NCI-H524 treated with DMSO at 0.1 percent for 48 hours (cell line): ENCODE data around the gene VAV2.
A peak's percentile ranks its signal among the peaks of the same experiment; 100 is the strongest.

ENCODE experiments used
- DNase-seq: peaks from one replicate; lab custom pipeline; 2025; lab: John Stamatoyannopoulos, UW

The VAV2 gene

DNA sequence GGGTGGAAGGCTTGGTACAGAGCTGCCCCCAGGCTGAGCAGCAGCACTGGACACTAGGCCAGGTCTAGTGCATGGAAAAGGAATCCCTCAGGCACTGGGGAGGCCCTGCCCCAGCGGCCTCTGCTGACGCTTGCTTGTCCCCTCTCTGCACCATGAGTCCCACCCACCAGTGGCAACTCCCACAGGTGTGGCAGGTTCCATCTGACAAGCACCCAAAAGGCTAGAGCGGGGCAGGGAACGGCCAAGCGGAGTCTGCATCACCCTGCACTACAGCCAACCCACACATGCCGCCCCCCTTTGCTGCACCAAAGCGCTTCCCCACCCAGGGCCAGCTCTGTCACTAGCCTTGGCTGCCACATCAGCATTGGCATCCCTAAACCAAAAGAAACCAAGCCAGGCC lies 138.8 kb downstream of the VAV2 start:
- no peak for DNase-seq

DNA sequence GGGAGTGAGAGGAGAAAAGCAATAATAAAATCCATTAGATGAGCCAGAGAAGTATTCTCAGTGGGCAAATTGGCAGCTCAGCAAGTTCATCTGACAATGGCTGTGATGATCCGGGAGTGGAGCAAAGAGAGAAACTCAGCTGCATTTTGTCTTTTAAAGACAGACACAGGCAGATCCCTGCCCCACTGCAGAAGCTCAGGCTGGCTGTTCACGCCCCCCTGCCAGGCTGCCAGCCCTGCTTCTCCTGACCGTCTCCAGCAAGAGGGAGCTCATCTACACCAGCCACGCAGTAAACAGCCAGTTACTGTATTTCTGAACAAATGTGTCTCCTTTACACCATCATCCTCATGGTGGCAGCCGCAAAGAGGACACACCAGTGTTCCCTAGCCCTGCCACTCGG lies 139.7 kb downstream of the VAV2 start:
- DNase-seq, result no peak

DNA sequence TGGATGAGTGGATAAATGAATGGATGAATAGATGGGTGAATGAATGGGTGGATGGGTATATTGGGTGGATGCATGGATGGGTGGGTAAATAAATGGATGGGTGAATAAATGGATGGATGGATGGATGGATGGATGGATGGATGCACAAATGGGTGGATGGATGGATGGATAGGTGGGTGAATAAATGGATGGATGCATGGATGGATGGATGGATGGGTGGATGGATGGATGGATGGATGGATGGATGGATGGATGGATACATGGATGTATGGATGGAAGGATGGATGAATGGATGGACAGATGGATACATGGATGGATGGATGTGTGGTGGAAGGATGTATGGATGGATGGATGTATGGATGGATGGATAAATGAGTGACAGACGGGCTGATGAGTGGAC lies 140.4 kb downstream of the VAV2 start:
- no peak for DNase-seq

DNA sequence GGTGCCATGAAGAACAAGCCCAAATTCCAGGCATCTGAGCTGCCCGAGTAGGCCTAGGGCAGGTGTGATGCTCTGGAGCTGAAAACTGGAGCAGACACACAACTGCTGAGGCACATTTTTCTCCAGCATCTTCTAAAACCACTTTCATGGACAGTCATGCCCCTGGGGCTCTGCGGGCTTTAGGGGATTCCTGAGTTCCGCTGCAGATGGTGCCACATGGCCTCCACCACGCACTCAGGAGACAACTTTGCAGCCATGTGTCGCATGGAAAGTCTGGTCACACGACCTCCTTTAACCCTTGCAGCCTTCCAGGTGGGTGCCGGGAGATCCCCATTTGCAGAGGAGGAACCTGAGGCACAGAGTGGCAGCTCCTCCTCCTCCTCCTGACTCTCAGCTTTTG lies 141.2 kb downstream of the VAV2 start:
- no peak for DNase-seq

DNA sequence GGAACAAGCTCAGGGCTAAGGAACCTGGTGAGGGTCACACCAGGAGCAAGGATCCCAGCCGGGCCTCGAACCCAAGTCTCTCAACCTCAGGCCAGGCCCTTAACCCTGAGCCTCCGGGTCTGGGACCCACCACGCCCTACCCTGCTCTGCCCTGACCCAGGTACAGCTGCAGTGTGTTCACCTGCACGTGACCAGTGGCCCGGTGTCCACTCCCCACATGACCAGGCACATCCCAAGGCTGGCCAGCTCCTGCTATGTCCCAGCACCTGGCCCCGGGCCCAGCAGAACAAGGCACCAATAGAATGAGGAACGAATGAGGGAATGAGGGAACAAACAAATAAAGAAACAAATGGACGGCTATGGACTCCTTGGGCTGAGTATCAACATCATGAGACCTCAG lies 142.0 kb downstream of the VAV2 start:
- DNase-seq, result no peak

DNA sequence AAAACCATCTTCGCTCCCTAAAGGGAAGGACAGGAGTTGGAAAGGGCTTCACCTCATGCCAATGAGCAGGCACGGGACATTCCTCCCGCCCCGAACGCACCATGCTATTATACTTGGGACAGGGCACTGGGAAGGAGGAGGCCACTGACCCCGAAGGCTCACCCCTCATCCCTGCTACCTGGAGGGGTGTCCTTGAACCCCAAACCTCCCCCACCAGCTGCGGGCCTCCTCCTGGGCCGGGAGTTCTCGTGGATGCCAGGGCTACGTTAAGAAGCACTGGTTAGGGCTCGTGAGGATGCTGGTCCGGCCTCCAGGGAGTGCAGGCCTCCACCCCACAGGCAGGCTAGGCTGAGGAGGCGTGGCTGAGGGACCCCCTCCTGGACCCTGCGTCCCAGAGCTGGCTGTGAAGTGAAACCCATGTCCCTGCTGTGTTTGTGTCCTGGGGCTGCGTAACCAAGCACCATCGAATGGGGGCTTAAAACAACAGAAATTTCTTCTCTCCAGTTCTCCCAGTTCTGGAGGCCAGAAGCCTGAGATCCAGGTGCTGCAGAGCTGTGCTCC lies 142.9 kb downstream of the VAV2 start:
- no peak for DNase-seq

DNA sequence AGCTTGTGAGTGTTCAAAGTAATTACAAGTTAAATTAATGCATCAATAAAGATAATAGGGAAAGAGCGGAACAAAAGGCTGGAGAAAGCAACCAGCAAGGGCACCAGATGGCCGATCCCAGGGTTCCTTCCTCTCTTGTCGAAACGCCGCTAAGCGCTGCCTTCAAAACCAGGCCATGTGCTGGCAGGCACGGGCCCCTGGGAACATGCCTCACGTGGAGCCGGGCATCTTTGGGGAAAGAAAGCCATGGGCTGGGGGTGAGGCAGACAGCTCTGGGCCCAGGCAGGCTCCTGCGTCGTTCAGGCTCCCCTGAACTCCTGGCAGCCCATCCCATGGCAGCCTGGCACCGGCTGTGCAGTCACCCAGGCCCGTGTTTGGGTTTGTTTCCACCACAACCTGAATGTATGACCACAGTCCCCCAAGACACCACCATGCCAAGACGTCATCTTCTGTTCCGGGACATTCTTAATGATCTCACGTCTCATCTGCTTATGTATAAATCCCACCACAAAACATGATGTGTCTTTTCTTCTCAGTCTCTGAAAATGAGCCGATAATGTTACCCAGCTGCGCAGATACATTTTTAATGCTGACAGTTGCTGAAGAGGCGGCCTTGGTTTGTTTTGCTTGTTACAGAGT lies 143.5 kb downstream of the VAV2 start:
- DNase-seq, result no peak

DNA sequence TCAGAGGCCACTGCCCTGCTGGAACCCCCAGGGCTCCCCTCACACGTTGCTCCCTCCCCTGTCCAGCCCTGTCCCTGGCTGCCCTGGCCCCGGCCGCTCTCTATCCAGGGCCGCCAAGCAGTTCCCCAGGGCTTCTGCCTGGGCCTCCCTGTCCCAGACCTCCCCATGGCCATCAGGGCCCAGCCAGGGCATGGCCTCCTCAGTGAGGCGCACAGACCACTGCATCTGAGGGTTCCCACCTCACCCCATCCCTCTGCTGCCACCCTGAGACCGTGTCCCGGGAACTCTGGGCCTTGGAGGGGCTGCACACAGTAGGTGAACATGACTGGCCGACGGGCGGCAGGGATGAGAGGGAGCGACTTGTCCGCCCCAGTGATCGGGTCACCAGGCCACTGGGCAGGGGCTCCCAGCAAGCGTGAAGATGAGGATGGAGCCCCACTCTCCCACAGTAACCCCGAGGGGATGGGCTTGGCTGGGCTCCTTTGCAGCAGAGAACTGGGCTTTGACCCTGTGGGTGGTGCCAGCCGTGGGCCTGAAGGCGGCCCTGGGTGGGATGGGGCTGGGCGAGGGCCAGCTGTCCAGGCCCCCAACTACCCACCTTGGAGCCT lies 145.5 kb downstream of the VAV2 start:
- DNase-seq, result no peak

DNA sequence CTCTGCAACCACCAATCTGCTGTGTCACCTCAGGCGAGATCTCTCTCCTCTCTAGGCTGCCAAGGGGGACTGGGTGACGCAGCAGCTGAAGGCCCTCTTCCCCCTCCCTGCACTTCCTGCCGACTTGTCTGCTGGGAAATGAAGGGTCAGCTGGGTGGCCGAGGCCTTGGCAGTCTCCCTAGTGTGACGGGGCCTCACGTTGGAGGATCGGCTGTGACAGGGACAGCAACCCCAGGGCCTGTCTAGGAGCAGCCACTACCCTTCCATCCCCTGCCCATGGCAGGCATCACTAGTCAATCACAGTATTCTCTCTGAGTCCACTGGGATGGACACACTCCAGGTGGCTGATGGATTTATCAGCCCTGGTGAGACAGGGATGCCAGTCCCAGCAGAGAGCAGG lies 146.7 kb downstream of the VAV2 start:
- no peak for DNase-seq

DNA sequence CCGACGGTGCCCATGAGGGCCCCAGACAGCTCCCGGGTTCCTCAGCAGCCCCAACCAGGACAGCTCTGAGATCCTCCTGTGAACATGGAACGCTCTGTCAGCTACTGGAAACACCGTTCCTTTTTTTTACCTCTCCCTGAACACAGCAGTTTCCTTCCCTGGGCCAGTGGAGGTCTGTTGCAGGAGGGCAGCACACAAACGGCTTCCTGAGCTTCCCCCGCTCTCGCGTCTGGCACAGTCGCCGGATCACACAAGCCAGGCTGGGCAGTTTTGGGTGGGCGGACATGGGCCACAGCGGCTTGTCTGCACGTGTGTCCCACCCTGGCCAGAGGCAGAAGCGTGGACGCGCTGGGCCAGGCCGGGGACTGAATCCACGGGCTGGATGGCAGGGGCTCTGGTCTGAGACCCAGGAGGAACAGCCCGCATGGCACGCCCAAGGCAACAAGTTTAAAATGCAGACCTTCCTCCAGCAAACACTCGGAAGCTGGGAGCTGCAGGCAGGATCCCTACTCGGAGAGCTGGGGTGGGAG lies 147.2 kb downstream of the VAV2 start:
- no peak for DNase-seq

DNA sequence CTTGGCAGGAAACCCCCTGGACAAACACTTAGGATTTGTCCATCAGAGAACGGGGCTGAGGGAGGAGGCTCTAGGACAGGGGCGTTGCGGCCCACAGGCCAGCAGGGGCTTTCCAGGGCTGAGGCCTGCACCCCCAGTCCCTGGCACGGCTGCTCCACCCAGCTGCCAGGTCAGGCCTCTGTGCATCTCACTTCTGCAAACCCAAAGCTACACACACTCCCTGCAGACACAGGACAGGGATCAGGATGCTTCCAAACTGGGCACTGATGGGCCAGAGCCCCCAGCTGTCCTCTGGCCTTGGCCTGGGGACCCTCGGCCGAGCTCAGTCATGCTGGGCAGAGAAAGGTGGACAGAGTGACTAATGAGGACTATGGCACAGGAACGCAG lies 147.7 kb downstream of the VAV2 start:
- DNase-seq, result no peak

DNA sequence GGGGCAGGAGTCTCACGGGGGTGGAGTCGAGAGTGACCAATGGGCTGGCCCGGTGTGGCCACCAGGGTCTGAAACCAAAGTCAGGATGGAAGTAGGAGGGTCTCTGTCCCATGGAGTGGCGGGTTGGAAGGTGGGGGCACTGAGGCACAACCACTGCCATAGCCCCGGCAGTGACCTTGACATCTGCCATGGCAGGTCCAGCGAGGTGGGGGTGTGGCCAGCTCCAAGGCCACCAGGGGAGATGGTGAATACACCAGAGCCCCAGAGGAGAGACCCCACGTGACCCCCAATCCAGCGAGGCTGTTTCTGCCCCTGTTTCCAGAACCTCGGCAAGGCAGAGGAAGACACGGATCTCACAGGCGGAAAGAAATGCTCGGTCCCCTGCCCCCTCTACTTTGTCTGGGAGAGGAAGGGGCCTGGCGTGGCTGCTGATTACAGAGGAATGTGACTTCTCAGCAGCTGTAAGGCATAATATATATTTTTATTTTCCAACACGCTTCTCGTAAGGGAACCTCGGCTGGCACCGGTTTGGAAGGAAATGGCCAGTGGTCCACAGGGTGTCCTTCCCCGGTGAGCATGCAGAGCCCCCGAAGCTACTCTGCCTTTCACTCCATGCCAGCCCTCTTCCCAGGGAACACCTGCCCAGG lies 148.2 kb downstream of the VAV2 start:
- no peak for DNase-seq

DNA sequence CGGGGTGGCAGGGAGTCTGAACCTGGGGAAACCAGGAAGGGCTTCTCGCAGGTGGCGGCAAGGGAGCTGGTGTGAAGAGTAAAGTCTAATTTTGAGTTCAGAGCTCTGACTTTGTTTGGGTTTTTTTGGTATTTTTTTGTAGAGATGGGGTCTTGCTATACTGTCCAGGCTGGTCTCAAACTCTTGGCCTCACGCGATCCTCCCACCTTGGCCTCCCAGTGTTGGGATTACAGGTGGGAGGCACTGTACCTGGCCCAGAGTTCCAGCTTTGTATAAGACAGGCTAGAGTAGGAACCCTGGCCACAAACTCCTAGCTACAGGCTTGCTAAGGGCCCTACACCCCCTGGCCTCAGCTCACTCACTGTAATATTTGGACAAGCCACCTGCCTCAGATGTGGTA lies 148.9 kb downstream of the VAV2 start:
- DNase-seq, result no peak

DNA sequence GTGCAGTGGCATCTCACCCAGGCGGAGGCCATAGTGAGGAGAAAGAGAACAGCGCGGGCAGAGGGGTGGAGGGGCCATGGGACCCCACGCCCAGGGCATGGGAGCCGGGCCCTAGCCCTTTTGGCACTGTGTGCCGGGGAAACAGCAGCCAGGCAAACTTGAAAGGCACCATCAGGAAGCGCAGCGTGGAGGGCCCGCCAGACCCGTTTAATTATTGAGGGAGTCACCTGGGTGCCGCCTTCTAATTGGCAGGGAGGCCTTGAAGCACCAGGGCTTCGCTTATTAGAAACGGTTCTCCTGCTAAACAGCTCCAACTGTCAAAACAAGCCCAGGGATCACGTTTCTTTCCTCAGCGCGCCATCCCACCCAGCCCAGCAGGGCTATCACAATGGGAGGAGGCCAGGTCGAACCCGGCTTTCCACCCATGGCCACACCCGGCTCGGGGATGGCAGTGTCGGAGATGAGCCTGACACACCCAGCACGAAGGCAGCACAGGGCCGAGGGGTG lies 149.3 kb downstream of the VAV2 start:
- DNase-seq, result no peak

DNA sequence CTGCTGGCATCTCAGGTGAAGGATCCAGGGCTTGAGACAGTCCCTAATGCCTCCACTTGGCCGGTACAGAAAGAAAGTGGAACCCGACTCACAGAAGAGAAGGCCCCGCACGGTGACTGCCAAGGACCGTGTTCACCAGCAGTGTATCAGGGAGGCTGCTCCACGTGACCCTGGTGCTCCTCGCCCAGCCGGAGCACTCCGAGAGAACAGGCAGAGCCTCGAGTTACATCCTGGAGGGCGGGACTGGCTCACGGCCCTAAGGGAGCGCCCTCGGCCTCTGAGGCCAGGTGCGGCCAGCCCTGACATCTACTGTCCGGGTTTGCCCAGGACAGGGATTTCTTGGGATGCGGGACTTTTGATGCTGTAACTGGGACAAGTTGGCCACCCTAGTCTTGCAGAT lies 149.9 kb downstream of the VAV2 start:
- DNase-seq, result no peak

DNA sequence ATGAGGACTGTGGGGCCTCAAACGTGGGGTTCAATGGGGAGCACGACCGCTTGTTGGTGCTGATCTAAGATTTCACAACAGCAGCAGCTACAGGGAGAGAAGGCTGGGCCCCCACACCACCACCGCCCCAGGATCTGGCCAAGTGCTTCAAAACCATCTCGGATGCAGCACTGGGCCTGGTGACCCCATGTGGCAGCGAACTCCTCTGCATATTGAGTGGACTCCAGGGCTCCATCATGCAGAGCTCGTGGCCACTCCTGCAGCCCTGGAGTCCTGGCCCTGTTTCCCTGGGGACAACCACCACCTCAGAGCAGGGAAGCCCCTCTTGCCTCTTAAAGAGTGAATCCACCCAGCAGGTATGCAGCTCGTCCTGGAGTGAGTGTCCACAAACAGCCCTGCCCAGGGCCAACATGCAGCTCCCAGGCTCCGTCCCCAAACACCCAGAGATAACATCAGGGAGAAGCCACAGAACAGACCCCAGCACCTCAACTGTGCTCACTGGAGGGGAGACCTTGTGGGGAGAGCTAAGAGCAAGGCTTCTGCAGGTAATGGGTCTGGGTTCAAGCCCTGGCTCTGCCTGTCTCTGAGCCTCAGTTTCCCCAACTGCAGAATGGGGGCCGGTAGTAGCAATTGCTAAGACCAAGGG lies 150.8 kb downstream of the VAV2 start:
- DNase-seq, result no peak

DNA sequence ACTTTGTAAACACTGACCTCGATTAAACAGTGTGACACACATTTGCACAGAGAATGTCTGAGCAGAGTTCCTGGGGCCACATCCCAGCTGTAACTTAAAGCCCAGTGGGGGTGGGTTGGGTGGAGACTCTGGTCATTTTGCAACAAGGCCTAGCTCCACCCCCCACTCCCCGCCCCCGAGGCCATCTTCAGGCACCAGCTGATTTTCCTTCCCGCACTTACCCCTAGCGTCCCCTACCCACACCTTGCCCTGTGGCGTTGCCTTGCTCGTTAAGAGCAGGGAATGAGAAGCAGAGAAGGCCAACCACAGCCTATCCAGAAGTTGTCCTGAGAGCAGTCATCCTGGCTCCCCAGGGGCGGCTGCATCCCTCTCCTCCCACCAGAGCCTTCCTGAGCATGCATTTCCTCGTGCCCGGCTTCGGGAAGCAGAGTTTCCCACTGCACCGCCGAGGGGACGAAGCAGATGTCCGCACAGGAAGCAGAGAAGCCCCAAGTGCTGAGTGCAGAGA lies 152.2 kb downstream of the VAV2 start:
- no peak for DNase-seq

DNA sequence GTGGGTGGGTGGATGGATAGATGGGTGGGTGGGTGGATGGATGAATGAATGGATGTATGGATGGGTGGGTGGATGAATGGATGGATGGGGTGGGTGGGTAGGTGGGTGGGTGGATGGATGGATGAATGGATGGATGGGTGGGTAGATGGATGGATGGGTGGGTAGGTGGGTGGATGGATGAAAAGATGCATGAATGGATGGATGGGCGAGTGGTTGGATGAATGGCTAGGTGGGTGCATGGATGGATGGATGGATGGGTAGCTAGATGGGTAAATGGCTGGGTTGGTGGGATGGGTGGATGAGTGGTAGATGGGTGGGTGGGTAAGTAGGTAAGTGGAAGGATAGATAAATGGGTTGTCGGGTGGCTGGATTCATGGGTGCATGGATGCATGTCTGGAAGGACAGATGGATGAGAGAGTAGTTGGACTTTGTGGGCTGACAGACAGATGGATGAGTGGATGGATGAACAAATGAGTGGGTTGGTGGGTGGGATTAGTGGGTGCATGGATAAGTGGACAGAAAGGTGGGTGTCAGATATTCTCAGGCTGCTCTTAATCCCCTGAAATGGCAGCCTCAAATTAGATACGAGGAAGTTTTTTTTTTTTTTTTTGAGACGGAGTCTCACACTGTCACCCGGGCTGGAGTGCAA lies 153.1 kb downstream of the VAV2 start:
- peak; percentile 71 for DNase-seq

DNA sequence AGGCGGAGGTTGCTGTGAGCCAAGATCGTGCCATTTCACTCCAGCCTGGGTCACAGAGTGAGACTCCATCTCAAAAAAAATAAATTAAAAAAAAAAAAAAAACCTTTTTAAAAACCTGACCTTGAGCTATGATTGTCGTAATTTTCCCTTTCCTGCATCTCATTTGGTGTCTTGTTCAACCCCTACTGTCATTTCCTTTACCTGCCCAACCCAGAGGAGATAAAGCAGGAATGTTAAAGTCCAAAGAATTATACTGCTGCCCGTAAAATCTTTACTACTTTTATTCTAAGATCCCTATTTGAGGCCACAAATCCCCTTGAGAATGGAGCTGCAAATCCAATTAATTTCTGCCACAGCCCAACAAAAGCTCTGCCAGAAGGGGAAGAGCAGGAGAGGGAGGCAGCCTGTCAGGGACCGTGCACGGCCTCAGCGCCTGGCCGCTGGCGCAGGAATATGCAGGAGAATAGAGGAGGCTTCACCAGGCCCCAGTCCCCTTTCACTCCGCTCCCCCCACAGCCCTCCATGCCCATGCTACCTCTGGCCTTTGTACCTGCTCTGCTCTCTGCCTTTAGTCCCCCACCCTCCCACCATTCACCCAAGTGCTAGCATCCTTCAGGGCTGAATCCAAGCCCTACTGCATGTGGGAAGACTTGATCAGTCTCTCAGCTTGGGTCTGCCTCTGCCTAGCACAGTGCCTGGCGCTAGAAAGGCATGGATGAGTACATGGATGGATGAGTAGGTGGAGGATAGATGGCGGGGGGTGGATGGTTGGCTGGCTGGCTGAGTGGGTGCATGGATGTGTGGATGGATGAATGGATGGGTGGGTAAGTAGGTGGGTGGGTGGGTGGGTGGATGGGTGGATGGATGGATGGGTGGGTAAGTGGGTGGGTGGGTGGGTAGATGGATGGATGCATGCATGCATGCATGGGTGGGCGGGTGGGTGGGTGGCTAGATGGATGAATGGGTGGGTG lies 154.2 kb downstream of the VAV2 start:
- peak; percentile 72 for DNase-seq

DNA sequence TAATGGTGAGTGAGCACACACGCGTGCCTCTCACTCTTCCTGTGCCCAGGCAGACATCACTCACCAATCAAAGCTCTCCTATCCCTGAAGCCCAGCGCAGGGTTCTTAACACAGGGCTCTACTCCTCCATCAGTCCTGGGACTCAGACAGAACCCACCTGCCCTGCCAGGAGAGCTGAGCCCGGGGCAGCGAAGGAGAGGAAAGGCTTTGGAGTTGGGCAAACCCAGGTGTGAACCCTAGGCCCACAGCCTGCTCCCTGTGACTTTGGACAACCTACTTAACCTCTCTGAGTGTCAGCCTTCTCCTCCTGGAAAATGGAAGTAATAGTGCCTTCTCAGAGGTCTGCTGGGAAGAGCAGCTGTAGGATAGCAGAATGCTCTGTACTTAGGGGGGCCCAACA lies 155.3 kb downstream of the VAV2 start:
- DNase-seq, result no peak
